NB4 (cell line): ENCODE data around the gene ACO2.

ENCODE experiments used
- DNase-seq: peaks from one replicate; pipeline ENCODE4 v3.0.0; 2010; ENCODE audit warnings: low read depth
- H3K4me3 ChIP-seq: one replicate; pipeline ENCODE4 v1.5.1; 2011; ENCODE audit warnings: mild to moderate bottlenecking, low read depth, low read length, moderate library complexity
- CTCF ChIP-seq: IDR thresholded peaks from one replicate; pipeline ENCODE4 v1.5.1; 2012; ENCODE audit warnings: low read depth, low read length
- MAX ChIP-seq: IDR thresholded peaks from 2 replicates; pipeline ENCODE4 v1.6.1; 2011; ENCODE audit warnings: low read depth, low read length
- MYC ChIP-seq: IDR thresholded peaks from 2 replicates; pipeline ENCODE4 v1.6.1; 2011; ENCODE audit warnings: low read depth, low read length
- POLR2A ChIP-seq: IDR thresholded peaks from 2 replicates; pipeline ENCODE4 v1.6.1; 2011; ENCODE audit warnings: mild to moderate bottlenecking; ENCODE audit not compliant: insufficient read length; ENCODE audit errors: extremely low read depth

The ACO2 gene

GRCh38 chr22:41517172-41518047 is 48.5 kb downstream of the ACO2 start:
- peak; percentile 60 for TF ChIP-seq CTCF
- no peak for TF ChIP-seq POLR2A
- DNase-seq: peak; percentile 44

GRCh38 chr22:41518048-41518347 is 49.1 kb downstream of the ACO2 start:
- no peak for TF ChIP-seq POLR2A
- no peak for TF ChIP-seq MAX
- no peak for TF ChIP-seq MYC
- no peak for TF ChIP-seq CTCF
- no peak for DNase-seq
- H3K4me3 ChIP-seq: no peak overlapping the region

More at GRCh38 chr22:41517172-41518047, 48.5 kb downstream of the ACO2 start:
- no peak overlapping the region for H3K4me3 ChIP-seq

GRCh38 chr22:41521126-41521525 is 52.2 kb downstream of the ACO2 start:
- DNase-seq: no peak
- TF ChIP-seq MAX: no peak
- no peak for TF ChIP-seq POLR2A
- H3K4me3 ChIP-seq: no peak overlapping the region

- H3K4me3 ChIP-seq: no peak overlapping the region
- TF ChIP-seq MYC: no peak
- no peak for TF ChIP-seq POLR2A
- no peak for TF ChIP-seq MAX
- no peak for TF ChIP-seq CTCF
- no peak for DNase-seq
Measured at GRCh38 chr22:41522813-41523212, 53.9 kb downstream of the ACO2 start.

GRCh38 chr22:41523464-41524221 is 54.7 kb downstream of the ACO2 start:
- TF ChIP-seq MAX: no peak
- TF ChIP-seq POLR2A: no peak
- TF ChIP-seq MYC: no peak
- peak; percentile 12 for TF ChIP-seq CTCF
- DNase-seq: no peak
- no peak overlapping the region for H3K4me3 ChIP-seq

- TF ChIP-seq MAX: no peak
- no peak for TF ChIP-seq CTCF
- no peak for TF ChIP-seq MYC
- TF ChIP-seq POLR2A: no peak
- H3K4me3 ChIP-seq: no peak overlapping the region
- DNase-seq: no peak
Measured at GRCh38 chr22:41524251-41524661, 55.3 kb downstream of the ACO2 start.
